Measurements from ENCODE around the gene EIF4A3.
A peak's percentile ranks its signal among the peaks of the same experiment; 100 is the strongest.

The EIF4A3 gene

DNA sequence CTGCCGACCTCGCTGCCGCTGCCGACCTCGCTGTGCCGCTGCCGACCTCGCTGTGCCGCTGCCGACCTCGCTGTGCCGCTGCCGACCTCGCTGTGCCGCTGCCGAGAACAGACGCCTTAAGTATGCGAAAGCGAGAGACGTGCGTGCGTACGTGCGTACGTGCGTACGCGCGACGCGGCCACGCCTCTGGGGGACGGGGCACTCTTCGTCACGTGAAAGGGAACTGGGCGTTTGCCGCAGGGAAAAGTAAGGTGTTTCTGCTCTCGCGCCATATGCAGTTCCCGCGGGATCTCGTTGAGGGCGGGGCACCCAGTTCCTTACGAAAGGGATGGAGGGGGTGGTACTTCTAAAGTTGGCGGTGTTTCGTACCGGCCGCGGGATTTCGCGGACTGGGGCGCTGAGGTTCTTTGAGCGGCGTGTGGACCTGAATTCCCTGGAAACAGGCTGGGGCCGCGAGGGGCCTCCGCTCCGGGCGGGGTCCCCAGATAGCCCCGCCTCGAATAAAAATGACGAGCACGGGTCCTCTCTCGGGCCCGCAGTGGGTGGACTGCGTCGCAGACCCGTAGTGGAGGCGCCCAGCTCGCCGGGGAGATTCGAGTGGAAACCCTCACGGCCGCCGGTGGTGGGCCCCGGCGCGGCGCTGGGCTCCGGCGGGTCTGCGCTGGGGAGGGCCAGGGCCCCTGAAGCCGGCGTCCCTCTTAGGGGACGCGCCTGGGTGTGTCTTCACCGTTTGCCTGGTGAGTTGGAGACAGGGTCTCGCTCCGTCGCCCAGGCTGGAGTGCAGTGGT lies at the start of gene EIF4A3:
EIF4A3 (minus strand) TSS at position 94 of the 788 bp plus-strand sequence. CDS start 167 bp downstream, outside the sequence.
- peak; percentile 98 for DNase-seq

DNA sequence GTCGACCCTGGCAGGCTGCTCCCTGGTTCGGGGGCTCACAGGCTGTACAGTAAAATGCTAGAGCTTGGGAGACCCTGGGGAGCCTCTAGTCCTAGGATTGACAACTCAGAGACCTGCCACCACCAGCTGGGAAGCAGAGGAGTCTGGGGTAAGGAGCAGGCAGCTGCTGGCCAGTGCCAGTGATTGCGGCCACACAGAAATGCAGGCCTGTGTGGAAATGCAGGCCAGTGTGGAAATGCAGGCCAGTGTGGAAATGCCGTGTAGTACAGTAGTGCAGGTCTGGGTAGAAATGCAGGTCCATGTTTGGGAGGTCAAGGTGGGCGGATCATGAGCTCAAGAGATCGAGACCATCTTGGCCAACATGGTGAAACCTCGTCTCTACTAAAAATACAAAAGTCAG lies 49.7 kb upstream of the EIF4A3 start:
- DNase-seq = no peak

DNA sequence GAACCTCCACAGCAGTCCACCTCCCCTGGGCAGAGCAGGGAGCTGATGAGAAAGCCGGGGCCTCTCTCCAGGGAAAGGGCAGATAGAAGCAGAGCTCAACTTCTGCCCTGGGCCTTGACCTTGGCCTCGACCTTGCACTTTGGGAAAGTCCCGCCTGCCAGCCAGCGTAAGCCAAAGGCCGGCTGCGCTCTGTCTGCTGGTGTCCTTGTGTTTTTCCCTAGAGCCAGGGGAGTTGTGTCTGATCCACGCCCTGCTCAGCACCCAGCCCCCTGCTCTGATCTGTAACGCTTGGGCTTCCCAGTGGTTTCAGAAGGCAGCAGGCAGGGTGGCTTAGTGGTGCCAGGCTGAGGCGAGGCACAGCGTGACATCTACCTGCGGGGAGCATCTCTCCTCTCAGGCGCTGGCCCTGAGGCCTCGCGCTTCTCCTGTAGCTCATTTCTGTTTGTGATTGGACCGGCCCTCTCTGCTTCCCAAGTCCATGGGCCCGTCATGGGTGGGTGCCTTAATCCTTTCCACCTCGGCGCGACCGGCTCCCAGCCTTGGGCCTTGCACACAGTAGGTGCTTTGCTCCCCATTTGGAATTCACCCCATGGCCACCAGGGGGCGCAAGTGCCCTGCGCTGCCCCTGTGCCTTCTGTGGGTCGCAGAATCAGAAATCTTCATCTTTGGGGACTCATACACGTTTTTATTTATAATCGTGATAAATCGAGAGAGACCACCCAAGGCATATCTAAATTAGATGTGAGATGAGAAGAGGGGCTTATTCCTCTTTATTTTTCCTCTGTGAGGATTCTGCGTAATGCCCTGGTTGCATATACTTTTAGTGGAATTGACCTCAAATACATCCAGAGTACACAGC lies 49.0 kb upstream of the EIF4A3 start:
- DNase-seq = peak; percentile 66

DNA sequence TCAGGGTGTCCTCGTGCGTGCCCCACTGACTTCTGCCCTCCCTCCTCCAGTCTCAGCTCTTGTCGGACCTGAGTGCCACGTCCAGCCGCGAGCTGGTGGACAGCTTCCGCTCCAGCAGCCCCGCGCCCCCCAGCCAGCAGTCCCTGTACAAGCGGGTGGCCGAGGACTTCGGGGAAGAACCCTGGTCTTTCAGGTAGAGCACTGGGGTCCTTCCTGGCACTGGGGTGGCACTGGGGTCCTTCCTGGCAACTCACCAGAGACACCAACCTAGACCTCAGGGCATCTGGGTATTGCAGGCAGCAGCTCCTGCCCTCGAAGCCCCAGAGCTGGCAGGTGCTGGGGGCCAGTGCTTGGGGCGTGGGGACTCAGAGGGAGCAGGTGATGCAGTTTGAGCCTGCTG lies 48.2 kb upstream of the EIF4A3 start:
- DNase-seq = no peak

DNA sequence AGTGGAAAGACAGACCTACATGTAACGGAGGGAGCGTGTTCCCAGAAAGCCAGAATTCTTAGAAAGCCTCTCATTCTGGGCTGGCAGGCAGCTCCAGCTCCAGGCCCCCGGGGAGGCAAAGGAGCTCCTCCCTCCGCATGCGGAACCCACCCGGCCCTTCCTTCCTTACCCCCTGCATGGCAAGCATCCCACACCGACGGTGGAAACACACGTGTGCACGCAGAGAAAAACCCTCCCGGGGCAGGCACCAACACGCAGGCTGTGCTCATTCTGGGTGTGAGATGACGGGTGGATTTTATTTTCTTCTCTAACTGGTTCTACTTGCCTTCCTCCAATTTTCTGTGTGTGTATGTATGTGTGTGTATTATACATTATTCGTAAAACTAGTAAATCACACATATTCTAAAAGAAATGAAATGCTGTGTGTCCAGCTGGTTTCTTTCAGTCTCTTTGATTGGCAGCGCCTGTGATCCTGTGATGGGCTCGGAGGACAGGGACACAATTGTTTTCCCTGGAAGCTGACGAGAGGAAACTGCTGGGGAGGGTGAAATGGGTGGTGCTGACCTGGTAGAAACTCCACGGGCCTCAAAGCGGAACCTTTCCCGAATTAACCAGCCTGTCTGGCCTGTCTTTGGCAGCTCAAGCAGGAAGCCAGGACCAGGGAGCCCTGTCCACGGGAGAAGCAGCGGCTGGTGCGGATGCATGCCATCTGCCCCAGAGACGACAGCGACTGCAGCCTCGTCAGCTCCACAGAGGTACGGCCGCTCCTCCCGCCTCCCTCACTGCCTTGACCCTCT lies 45.1 kb upstream of the EIF4A3 start:
- DNase-seq = no peak

DNA sequence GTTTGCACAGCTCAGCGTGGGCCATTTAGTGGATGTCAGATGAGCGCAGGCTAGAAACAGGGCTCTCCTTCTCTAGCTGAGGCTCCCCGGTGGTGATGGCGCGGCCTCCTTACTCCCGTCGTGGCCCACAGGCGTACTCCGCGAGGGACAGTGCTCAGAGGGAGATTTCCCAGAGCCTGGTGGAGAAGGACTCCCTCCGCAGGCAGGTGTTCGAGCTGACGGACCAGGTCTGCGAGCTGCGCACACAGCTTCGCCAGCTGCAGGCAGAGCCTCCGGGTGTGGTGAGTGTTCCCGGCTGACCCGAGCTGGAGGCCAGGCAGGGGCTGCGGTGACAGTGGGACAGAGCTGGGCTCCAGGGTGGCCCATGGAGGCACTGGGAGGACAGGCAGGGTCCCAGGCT lies 44.3 kb upstream of the EIF4A3 start:
- no peak for DNase-seq

DNA sequence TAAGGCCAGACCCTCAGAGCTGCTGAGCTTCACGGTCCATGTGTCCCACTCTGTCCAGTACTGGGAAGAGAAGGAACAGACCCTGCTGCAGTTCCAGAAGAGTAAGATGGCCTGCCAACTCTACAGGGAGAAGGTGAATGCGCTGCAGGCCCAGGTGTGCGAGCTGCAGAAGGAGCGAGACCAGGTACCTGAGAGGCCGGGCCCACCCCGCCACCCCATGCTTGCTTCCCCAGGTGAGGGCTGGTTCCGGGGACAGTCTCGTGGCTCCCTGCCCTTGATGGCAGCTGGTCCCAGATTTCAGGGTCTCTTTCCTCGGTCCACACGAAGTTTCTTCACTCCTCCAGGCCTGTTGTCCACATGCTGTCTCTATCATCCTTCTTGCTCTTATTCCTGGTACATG lies 43.8 kb upstream of the EIF4A3 start:
- DNase-seq = no peak

DNA sequence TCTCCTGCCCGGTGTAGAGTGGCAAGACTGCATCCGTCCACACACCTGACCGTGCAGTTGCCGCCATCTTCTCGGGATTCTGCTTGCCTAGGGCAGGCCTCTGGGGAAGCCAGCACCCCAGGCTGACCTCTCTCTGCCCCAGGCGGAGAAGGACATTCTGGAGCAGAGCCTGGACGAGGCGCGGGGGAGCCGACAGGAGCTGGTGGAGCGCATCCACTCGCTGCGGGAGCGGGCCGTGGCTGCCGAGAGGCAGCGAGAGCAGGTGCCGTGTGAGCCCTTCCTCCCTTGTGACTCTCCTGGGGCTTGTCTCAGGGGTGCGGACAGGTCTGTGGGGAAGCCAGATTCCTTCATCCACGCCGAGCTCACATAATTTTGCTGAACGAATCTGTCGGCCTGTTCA lies 42.7 kb upstream of the EIF4A3 start:
- no peak for DNase-seq

DNA sequence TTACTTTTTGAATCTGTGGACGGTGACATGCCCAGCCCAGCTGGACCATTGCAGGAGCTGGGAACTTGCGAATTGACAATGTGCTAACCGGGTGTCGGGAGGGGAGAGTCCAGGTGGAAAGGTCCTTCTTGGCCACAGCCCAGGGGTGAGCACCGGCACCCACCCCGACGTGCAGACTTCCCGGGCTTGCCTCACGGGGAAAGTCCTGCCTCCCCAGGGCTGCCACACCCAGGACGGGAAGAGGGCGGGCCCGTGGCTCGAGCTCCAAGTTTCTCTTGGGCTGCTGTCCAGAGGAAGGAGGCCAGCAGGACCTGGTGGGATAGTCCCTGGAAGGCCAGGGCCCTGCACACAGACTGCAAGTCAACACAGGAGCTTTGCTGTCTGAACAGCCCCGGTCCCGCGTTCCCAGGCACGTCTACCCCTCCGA lies 40.6 kb upstream of the EIF4A3 start:
- DNase-seq = no peak

DNA sequence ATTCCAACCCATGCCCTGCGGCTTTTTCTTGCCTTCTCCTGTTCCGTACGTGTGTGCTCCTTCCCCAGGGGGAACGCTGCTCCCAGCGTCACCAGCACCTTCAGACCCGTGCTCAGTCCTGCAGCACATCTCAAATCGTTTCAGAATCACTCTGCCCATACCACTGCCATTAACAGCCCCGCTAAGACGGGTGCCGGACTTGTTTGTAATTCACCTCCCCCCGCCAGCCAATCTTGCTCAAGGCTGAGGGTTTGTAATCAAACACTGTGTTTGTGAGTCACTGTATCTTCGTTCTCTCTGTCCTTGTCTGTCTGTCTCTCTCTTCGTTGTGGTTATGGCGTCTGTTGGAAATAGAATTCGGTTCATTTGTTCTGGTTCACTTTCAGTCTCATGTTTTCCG lies 40.2 kb upstream of the EIF4A3 start:
- DNase-seq = no peak

DNA sequence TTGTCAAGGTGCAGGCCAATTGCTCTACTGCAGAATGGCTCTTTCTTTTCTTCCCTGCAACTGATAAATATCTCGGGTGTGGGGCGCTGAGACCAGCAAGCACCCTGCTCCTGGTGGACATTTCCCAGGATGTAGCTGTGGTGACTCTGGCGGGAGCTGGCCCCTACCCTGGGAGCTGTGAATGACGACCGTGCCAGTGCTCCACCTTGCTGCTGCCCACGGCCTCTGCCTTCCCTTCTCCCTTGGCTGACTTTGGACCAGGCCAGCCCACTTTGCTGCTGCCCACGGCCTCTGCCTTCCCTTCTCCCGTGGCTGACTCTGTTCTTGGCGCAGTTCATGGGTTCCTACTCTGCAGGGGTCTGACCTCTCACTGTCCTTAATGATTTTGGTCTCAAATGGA lies 39.0 kb upstream of the EIF4A3 start:
- no peak for DNase-seq

DNA sequence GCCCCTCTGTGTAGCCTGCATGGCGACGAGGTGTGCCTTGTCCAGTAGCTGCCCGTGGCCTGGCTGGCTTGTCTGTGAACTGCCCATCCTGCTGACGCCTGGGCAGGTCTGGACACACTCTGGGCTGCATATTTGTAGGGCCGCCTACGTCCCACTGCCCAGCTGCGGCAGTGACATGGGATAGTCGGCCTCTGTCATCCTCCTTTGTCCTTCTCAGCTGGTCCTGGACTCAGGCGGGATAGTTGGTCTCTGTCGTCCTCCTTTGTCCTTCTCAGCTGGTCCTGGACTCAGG lies 37.4 kb upstream of the EIF4A3 start:
- DNase-seq = no peak

DNA sequence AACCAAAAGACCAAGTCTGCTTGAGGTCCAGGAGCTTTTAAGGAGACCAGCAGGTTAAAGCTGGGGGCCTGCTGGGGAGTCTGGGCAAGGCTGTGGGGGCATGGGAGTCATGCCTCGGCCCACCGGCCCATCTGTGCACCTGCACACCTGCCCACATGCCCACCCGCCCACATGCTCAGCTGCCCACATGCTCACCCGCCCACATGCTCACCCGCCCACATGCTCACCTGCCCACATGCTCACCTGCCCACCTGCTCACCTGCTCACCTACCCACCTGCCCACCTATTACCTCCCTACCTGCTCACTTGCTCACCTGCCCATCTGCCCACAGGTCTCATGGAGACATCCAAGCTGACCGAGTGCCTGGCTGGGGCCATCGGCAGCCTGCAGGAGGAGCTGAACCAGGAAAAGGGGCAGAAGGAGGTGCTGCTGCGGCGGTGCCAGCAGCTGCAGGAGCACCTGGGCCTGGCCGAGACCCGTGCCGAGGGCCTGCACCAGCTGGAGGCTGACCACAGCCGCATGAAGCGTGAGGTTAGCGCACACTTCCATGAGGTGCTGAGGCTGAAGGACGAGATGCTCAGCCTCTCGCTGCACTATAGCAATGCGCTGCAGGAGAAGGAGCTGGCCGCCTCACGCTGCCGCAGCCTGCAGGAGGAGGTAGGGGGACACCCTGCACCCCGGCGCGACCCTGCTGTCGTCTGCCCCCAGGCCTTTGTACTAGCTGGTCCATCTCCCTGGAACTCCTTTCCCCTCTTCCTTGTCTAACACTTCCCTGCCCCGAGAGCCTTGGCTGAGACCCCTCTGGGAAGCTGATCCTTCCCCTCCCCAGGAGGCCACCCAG lies 36.9 kb upstream of the EIF4A3 start:
- no peak for DNase-seq

DNA sequence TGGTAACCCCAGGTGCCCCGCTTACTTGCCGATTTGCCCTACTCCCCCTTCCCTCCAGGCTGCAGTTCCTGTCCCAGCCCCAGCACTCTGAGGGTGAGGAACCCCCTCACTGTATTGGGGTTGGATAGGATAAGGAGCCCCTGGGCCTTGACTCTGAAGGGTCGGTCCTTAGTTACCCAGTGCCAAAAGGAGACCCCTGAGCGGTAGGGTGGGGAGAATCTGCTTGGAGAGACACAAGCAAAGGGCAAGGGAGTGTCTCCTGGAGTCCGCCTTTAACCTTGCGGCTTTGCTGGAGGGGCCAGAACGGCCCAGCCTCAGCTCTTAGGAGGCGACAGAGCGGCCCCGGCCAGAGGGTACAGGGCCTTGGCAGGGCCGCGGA lies 35.9 kb upstream of the EIF4A3 start:
- no peak for DNase-seq

DNA sequence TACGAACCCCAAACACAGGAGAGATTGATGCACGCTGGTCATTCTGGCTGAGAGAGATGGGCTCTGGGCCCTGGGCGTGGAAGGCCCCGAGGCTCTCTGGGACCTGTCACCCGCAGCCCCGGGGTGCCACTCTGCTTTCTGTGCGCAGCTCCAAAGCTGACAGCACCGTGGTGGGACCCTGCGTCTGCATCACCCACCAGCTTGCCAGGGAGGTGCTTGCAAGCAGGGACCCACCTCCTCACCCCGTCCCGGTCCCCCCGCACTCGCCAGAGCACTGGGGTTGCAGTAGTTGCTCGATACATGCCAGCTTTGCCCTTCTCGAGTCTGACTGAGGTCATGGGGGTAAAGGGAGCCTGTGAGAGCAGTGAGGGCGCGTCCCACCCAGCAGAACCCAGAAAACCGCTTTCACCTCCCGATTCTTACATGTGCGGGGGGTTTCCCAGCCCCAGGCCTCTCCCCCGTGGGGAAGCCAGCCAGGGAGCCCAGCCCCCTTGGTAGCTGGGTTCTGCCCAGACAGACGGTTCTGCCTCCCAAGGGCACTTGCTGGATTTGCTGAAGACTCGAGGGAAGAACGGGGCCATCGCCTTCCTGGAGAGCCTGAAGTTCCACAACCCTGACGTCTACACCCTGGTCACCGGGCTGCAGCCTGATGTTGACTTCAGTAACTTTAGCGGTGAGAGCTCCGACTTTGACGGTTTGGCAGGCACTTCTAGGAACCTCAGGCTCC lies 35.4 kb upstream of the EIF4A3 start:
- DNase-seq = no peak

DNA sequence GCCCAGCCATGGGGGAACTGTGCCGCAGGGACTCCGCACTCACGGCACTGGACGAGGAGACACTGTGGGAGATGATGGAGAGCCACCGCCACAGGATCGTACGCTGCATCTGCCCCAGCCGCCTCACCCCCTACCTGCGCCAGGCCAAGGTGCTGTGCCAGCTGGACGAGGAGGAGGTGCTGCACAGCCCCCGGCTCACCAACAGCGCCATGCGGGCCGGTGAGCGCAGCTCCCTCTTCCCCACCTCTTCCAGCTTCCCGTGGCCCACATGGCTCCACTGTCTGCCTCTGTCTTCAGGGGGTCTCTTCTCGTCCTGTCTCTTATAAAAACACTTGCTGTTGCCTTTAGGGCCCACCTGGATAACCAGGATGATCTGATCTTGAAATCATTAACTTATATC lies 34.5 kb upstream of the EIF4A3 start:
- no peak for DNase-seq

DNA sequence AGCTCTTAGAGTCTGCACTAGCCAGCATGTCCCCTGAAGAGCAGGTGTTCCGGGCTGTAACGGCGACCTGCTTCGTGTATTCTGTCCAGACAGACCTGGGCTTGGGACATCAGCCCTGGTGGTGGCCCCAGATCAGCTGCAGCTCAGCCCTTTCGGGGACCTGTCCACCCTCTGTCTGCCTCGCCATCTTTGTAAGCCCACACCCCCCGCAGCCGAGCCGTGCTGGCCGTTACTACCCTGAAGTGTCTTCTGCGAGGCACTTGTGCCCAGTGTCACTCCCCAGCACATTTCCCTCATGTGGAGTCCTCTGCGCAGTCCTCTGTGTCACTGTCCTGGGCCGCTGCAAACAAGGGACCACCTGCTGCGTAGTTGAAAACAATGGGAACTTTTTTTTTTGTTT lies 33.3 kb upstream of the EIF4A3 start:
- DNase-seq = no peak

DNA sequence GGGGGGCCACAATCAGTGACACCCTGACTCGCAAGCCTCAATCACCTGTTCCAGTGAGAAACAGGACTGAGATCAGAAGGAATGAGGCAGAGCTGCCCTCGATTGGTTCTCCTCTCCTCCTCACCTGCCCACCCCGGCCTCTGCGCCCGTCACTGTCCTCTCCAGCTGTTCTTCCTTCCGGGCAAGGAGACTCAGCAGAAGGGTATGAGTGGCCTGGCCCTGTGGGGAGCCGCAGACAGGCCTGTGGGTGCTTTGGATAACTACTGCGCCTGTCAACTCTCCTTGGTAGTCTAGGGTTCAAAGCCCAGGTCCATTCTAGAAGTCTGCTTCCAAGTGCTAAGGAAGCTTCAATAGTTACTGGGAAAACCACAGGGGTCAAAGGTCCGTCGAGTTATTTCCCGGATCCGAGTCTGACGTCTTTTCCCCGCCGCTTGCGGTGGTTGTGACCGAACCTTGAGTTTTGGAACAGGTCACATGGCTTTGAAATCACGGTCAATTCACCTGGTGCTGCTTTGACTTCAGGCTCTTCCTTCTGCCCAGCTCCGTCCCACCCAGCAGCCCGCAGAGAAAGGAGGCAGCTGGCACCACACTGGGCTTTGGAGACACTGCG lies 31.2 kb upstream of the EIF4A3 start:
- no peak for DNase-seq

DNA sequence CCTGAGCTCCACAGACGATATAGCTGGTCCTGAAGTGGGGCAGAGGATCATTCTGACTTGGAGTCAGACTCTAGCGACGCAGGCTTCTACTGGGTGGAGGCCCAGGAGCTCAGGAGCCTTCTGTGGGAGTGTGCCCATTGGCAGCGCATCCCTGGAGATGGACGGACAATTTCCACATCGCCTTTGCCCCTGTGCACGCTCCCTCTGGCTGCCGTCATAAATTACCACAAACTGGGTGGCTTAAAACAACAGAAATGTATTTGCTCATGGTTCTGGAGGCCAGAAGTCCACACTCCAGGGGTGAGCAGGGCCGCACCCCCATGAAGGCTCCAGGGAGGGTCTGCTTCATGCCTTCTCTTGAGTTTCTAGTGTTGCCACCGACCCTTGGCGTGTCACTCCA lies 29.8 kb upstream of the EIF4A3 start:
- DNase-seq = no peak

DNA sequence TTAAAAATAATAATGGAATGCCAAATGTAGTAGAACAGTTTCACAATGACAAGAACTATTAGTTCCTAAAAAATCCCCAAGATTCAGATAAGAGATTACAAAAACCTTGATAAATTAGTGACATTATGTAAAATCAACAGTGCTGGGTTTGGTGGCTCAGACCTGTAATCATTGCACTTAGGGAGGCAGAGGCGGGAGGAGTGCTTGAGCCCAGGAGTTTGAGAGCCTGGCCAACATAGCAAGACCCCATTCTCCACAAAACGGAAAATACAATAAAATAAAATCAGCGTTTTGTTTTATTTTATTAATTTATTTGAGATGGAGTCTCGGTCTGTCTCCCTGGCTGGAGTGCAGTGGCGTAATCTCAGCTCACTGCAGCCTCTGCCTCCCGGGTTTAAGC lies 27.0 kb upstream of the EIF4A3 start:
- no peak for DNase-seq

DNA sequence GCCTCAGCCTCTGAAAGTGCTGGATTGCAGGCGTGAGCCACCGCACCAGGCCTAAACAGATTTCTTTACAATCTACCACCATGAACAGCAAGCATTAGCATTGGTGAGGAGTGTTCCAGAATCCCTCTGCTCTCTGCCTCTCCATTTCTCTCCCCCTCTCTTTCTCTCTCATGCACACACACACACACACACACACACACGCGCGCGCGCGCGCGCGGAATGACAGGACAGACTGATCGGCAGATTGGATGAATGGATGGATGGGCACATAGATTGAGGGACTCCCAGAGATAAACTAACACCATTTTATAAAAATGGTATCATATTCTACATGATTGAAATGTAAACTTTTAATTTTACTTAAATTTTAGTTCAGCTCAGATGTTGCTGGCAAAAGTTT lies 26.2 kb upstream of the EIF4A3 start:
- DNase-seq = no peak

DNA sequence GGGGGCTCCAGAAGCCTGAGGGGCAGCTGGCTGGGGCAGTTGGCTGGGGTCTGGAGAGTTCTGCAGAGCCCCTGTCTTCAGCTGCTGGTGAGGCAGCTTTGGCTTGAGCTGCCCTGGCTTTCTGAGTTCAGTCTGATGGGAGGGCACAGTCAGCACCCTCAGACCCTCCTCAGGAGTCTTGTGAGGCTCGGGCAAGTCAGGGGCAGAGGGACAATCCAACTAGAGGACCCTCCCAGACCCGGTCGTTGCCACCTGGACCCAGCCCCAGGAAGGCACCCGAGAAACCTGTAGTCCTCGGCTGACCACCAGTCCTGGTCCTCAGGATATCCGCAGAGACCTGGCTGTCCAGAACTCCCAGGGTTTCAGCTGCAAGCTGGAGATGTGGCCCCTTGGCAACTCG lies 24.8 kb upstream of the EIF4A3 start:
- DNase-seq = no peak

Measured in activated CD4-positive, alpha-beta T cell treated with anti-CD3 and anti-CD28 coated beads for 48 hours (primary cell).